H1 (cell line): ENCODE results near the gene TADA1. TPM values are rescaled to one million over a fixed set of nuclear protein-coding genes. Genes with fewer than 3 reads are reported as not detected.

Source experiments
- CTCF ChIA-PET: fragments of 300-600 bp; sonication (Branson Sonifier 250); formaldehyde crosslinking; loops from one replicate; lab custom pipeline; 2021; ENCODE audit not compliant: partially characterized antibody; lab: Charles Lee
- POLR2A ChIA-PET: fragments of 300-600 bp; sonication (Branson Sonifier 250); formaldehyde crosslinking; loops from one replicate; lab custom pipeline; 2021; ENCODE audit warnings: inconsistent platforms; ENCODE audit not compliant: partially characterized antibody; lab: Charles Lee
- DNase-seq, 2 experiments: peaks; one replicate each; pipeline versions ENCODE4 v3.0.0 to v3.0.0-alpha.2; 2010 to 2022; ENCODE audit warnings: low spot score in 2 of 2, low read depth in 1 of 2, mixed read lengths in 1 of 2
- FAIRE-seq: peaks from 2 replicates; lab custom pipeline; 2011; peaks lifted over from hg19 to GRCh38; lab: Jason Lieb, UNC
- H2AFZ ChIP-seq: 2 replicates; pipeline ENCODE4 v1.8.1; 2012; ENCODE audit warnings: low read length, inconsistent platforms
- H2AK5ac ChIP-seq: 2 replicates; pipeline ENCODE4 v1.6.1; 2013; ENCODE audit warnings: low read depth, low read length
- H2BK120ac ChIP-seq: replicated peaks from 2 replicates; pipeline ENCODE3; 2013; ENCODE audit warnings: low read depth, low read length, inconsistent platforms
- H2BK12ac ChIP-seq: 2 replicates; pipeline ENCODE4 v1.6.1; 2013; ENCODE audit warnings: low read depth, low read length
- H2BK15ac ChIP-seq: 2 replicates; pipeline ENCODE4 v1.6.1; 2013; ENCODE audit warnings: low read length
- H2BK20ac ChIP-seq: 2 replicates; pipeline ENCODE4 v1.6.1; 2013; ENCODE audit warnings: low read length
- H2BK5ac ChIP-seq: 2 replicates; pipeline ENCODE4 v1.6.1; 2013; ENCODE audit warnings: low read depth, low read length
- H3K14ac ChIP-seq: 2 replicates; pipeline ENCODE4 v1.6.1; 2013; ENCODE audit warnings: inconsistent platforms; ENCODE audit not compliant: insufficient read length
- H3K18ac ChIP-seq: 2 replicates; pipeline ENCODE4 v1.6.1; 2013; ENCODE audit warnings: low read length; ENCODE audit errors: extremely low read depth
- H3K23ac ChIP-seq: 2 replicates; pipeline ENCODE4 v1.6.1; 2013; ENCODE audit warnings: inconsistent platforms; ENCODE audit not compliant: insufficient read length
- H3K23me2 ChIP-seq: 2 replicates; pipeline ENCODE4 v1.6.1; 2013; ENCODE audit warnings: low read depth, low read length
- H3K27ac ChIP-seq: 2 replicates; pipeline ENCODE4 v1.6.1; 2011; ENCODE audit warnings: low read depth, low read length, inconsistent platforms
- H3K27me3 ChIP-seq, 4 experiments: replicated peaks in 1 of 4; 1 replicate in 1 of 4; 2 replicates in 3 of 4; pipeline versions ENCODE4 v1.6.1 to v1.8.1; 2011 to 2013; ENCODE audit warnings: low read length in 3 of 4, mild to moderate bottlenecking in 3 of 4, inconsistent platforms in 2 of 4, mixed read lengths in 2 of 4, moderate library complexity in 1 of 4; ENCODE audit not compliant: control insufficient read depth in 3 of 4, insufficient read depth in 3 of 4; ENCODE audit errors: extremely low read depth in 1 of 4
- H3K36me3 ChIP-seq, 4 experiments: 2 replicates each; pipeline versions ENCODE4 v1.6.1 to v1.8.1; 2011 to 2013; ENCODE audit warnings: mild to moderate bottlenecking in 4 of 4, low read length in 3 of 4, moderate library complexity in 2 of 4, control low read depth in 1 of 4, inconsistent platforms in 1 of 4; ENCODE audit not compliant: insufficient read depth in 4 of 4, control insufficient read depth in 2 of 4
- H3K4ac ChIP-seq: replicated peaks from 2 replicates; pipeline ENCODE3; 2013; ENCODE audit warnings: low read length, low read depth, mixed read lengths, inconsistent platforms; ENCODE audit not compliant: insufficient read length
- H3K4me1 ChIP-seq, 4 experiments: replicated peaks in 1 of 4; 1 replicate in 1 of 4; 2 replicates in 3 of 4; pipeline versions ENCODE4 v1.6.1 to v1.8.1; 2011 to 2013; ENCODE audit warnings: low read length in 3 of 4, inconsistent platforms in 2 of 4, mixed read lengths in 1 of 4; ENCODE audit not compliant: insufficient read depth in 4 of 4, control insufficient read depth in 3 of 4
- H3K4me2 ChIP-seq, 2 experiments: 2 replicates each; pipeline versions ENCODE4 v1.6.1 to v1.8.1; 2011 to 2013; ENCODE audit warnings: low read depth in 2 of 2, low read length in 2 of 2, control low read depth in 1 of 2, inconsistent platforms in 1 of 2, mild to moderate bottlenecking in 1 of 2; ENCODE audit not compliant: insufficient read depth in 1 of 2
- H3K4me3 ChIP-seq, 4 experiments: fragments of 200-600, 300-600 bp in 1 of 4; sonication (generic), shearing (Covaris generic), sonication (Bioruptor Twin) in 1 of 4; 2 replicates each; pipeline versions ENCODE4 v1.5.1 to v1.8.1; 2011 to 2016; ENCODE audit warnings: low read length in 4 of 4, low read depth in 3 of 4, control low read depth in 2 of 4, inconsistent platforms in 2 of 4, mild to moderate bottlenecking in 2 of 4, mixed read lengths in 1 of 4, moderate library complexity in 1 of 4; ENCODE audit not compliant: insufficient read depth in 2 of 4; ENCODE audit errors: extremely low read depth in 1 of 4
- H3K56ac ChIP-seq: replicated peaks from 2 replicates; pipeline ENCODE3; 2013; ENCODE audit warnings: low read depth, mild to moderate bottlenecking, mixed read lengths, low read length, inconsistent platforms; ENCODE audit not compliant: insufficient read length
- H3K79me1 ChIP-seq: 2 replicates; pipeline ENCODE4 v1.6.1; 2013; ENCODE audit warnings: low read depth, low read length, control low read depth
- H3K79me2 ChIP-seq, 2 experiments: 2 replicates each; pipeline versions ENCODE4 v1.6.1 to v1.8.1; 2012 to 2013; ENCODE audit warnings: low read length in 2 of 2, mild to moderate bottlenecking in 2 of 2, inconsistent platforms in 1 of 2; ENCODE audit not compliant: insufficient read depth in 2 of 2, control insufficient read depth in 1 of 2
- H3K9ac ChIP-seq, 4 experiments: replicated peaks in 1 of 4; 1 replicate in 1 of 4; 2 replicates in 3 of 4; pipeline versions ENCODE4 v1.6.1 to v1.8.1; 2011 to 2013; ENCODE audit warnings: low read depth in 3 of 4, low read length in 3 of 4, control low read depth in 2 of 4, mild to moderate bottlenecking in 2 of 4, moderate library complexity in 2 of 4, inconsistent platforms in 1 of 4; ENCODE audit errors: extremely low read depth in 1 of 4
- H3K9me3 ChIP-seq, 2 experiments: 2 replicates each; pipeline versions ENCODE4 v1.6.1 to v1.8.1; 2012 to 2013; ENCODE audit warnings: mild to moderate bottlenecking in 2 of 2, moderate library complexity in 2 of 2, control low read depth in 1 of 2, inconsistent platforms in 1 of 2, low read depth in 1 of 2, low read length in 1 of 2, mixed read lengths in 1 of 2; ENCODE audit not compliant: insufficient read depth in 2 of 2
- H4K20me1 ChIP-seq, 2 experiments: replicated peaks in 1 of 2; 2 replicates each; pipeline versions ENCODE3 to v1.8.1; 2011 to 2013; ENCODE audit warnings: inconsistent platforms in 2 of 2, low read length in 2 of 2, mild to moderate bottlenecking in 1 of 2; ENCODE audit not compliant: insufficient read depth in 2 of 2, control insufficient read depth in 1 of 2
- H4K5ac ChIP-seq: 2 replicates; pipeline ENCODE4 v1.6.1; 2013; ENCODE audit warnings: low read length, low read depth, mixed read lengths, inconsistent platforms; ENCODE audit not compliant: insufficient read length
- H4K8ac ChIP-seq: 2 replicates; pipeline ENCODE4 v1.8.0; 2013; ENCODE audit warnings: mild to moderate bottlenecking, moderate library complexity, low read length, inconsistent platforms; ENCODE audit not compliant: insufficient read depth; ENCODE audit errors: extremely low read depth
- H4K91ac ChIP-seq: replicated peaks from 2 replicates; pipeline ENCODE3; 2013; ENCODE audit warnings: low read length, mixed read lengths, inconsistent platforms; ENCODE audit not compliant: insufficient read length
- CEBPB ChIP-seq: IDR thresholded peaks from 2 replicates; pipeline ENCODE4 v1.6.1; 2012; ENCODE audit warnings: low read depth, low read length
- CTBP2 ChIP-seq: IDR thresholded peaks from 2 replicates; pipeline ENCODE4 v1.7.0; 2011; ENCODE audit warnings: borderline replicate concordance, mild to moderate bottlenecking, moderate library complexity, mixed read lengths, low read length; ENCODE audit not compliant: insufficient read depth, insufficient read length
- EZH2 ChIP-seq: fragments of 200-600 bp; sonication (generic); IDR thresholded peaks from 2 replicates; pipeline ENCODE4 v1.7.1; 2012; ENCODE audit warnings: low read depth, mild to moderate bottlenecking, moderate library complexity, low read length, inconsistent platforms; ENCODE audit not compliant: severe bottlenecking
- KDM1A ChIP-seq: fragments of 200-600, 300-600 bp; sonication (generic); IDR thresholded peaks from 2 replicates; pipeline ENCODE4 v1.7.1; 2016; ENCODE audit warnings: mild to moderate bottlenecking, low read length, borderline replicate concordance
- KDM4A ChIP-seq: IDR thresholded peaks from one replicate; pipeline ENCODE4 v1.7.1; 2012; ENCODE audit warnings: low read depth, mild to moderate bottlenecking, moderate library complexity, low read length, inconsistent platforms; ENCODE audit not compliant: severe bottlenecking
- ZNF274 ChIP-seq: IDR thresholded peaks from 2 replicates; pipeline ENCODE4 v1.7.0; 2012; ENCODE audit warnings: low read length, borderline replicate concordance; ENCODE audit errors: extremely low read depth
- WGBS, 2 experiments: shearing (Covaris generic) in 1 of 2; methylation state at CpG; one replicate each; pipeline versions ENCODE4 v1.1.6 to v1.1.7; 2013 to 2015; ENCODE audit warnings: low lambda C conversion rate in 2 of 2, mixed read lengths in 2 of 2, inconsistent platforms in 1 of 2, low coverage in 1 of 2, missing lambda C conversion rate in 1 of 2; ENCODE audit not compliant: insufficient replicate concordance in 2 of 2, insufficient coverage in 1 of 2, insufficient read length in 1 of 2; ENCODE audit errors: extremely low coverage in 1 of 2, missing lambda C conversion rate in 1 of 2; 5-methylcytosine and 5-hydroxymethylcytosine counted together
- polyA plus RNA-seq, 7 experiments: library from polyadenylated mRNA; depleted of rRNA in 3 of 7; stranded (reverse) in 5 of 7; unstranded in 2 of 7; fragments of >200 nt in 5 of 7; fragments of 200-250 nt in 2 of 7; gene quantifications; 1 replicate in 5 of 7; 2 replicates in 1 of 7; 4 replicates in 1 of 7; pipeline versions ENCODE4 v1.2.1 to v1.2.3, GENCODE V29; 2011 to 2013; ENCODE audit warnings: missing spikeins in 2 of 7, mixed read lengths in 2 of 7
- total RNA-seq: library from RNA; stranded (reverse); fragmentation: NEBNext Ultra II Directional; extraction: Animal tissue kit (Norgen Biotek cat#: 25700); gene quantifications from 2 replicates; pipeline ENCODE4 v1.2.1, GENCODE V29; 2021

TADA1 gene
- total and polyA plus RNA-seq, 2 of the 8 experiments (the other 6 are each of a cell fraction or from before 2014, with no cell fraction given) = 21.1 to 23.6 TPM

- H3K27me3 ChIP-seq = no peaks in the 10 kb centered on the region
- no peak overlapping the region for H3K23ac ChIP-seq
- no peak overlapping the region for H3K18ac ChIP-seq
- TF ChIP-seq ZNF274 (no peak), EZH2 (no peak), KDM1A (no peak), CEBPB (no peak), KDM4A (no peak), CTBP2 (no peak)
- H3K79me1 ChIP-seq = peaks cover 14% of the 10 kb centered on the region
- H3K4me1 ChIP-seq = no peaks in the 10 kb centered on the region
- H3K79me2 ChIP-seq = peaks cover 0 to 28% of the 10 kb centered on the region in 2 experiments; a peak in 2 of 4 replicates
- H2BK120ac ChIP-seq = no peak overlapping the region
- no peak overlapping the region for H3K14ac ChIP-seq
- H3K4me3 ChIP-seq = no peak overlapping the region
- H4K5ac ChIP-seq = no peak overlapping the region
- H3K4ac ChIP-seq = no peak overlapping the region
- DNase-seq = no peak
- peaks cover 41 to 100% (median 81%) of the 10 kb centered on the region in 4 experiments for H3K36me3 ChIP-seq
- POLR2A ChIA-PET = interaction anchor here (1.3 to 11.9 kb wide), 5 partner anchors 6 to 19 kb away, joined by 3 to 147 read pairs (median 6); partner anchors contain the start of gene POGK
- 95% methylated on average over 20 of the region's 20 CpGs; no CpG with 5 or more reads in 1 of the 2 experiments for WGBS, 2 experiments
- H2BK20ac ChIP-seq = no peak overlapping the region
- FAIRE-seq = no peak
- H3K9ac ChIP-seq = no peak overlapping the region
- H2AK5ac ChIP-seq = no peak overlapping the region
- H3K23me2 ChIP-seq = no peaks in the 10 kb centered on the region
- H2BK12ac ChIP-seq = no peak overlapping the region
- no peak overlapping the region for H3K4me2 ChIP-seq
- H2BK5ac ChIP-seq = no peak overlapping the region
- no peak overlapping the region for H2BK15ac ChIP-seq
- no peak overlapping the region for H4K91ac ChIP-seq
- H4K20me1 ChIP-seq = peaks cover 22 to 30% of the 10 kb centered on the region in 2 experiments
- H3K9me3 ChIP-seq = no peaks in the 10 kb centered on the region
- H2AFZ ChIP-seq = no peak overlapping the region
- no peak overlapping the region for H3K27ac ChIP-seq
- no peak overlapping the region for H3K56ac ChIP-seq
- no peak overlapping the region for H4K8ac ChIP-seq
- CTCF ChIA-PET = interaction anchor here (0.9 to 1.1 kb wide), 2 partner anchors 9 to 208 kb away, joined by 3 read pairs; no protein-coding TSS in a partner anchor
These were observed 26.9 kb downstream of the TADA1 start for GRCh38 chr1:166849135-166849534.
